HepG2 (cell line): ENCODE data around the gene ASTN2. TPM values are rescaled to one million over a fixed set of nuclear protein-coding genes. Genes with fewer than 3 reads are reported as not detected.

Experiments
- ATF3 ChIP-seq: sonication (generic); formaldehyde crosslinking; IDR thresholded peaks from 2 replicates; pipeline ENCODE4 v1.4.0; 2020; ENCODE audit warnings: missing genetic modification reagents
- CAMTA2 ChIP-seq: sonication (generic); formaldehyde crosslinking; IDR thresholded peaks from 2 replicates; pipeline ENCODE4 v1.4.0; 2020; ENCODE audit warnings: mild to moderate bottlenecking, missing genetic modification reagents, borderline replicate concordance
- EP300 ChIP-seq, 3 experiments: sonication (generic) in 1 of 3; formaldehyde crosslinking in 1 of 3; IDR thresholded peaks; 2 replicates each; pipeline versions ENCODE4 v1.5.1 to v1.6.1; 2011 to 2020; ENCODE audit warnings: low read depth in 2 of 3, low read length in 2 of 3, borderline replicate concordance in 1 of 3, improper control_type of control experiment in 1 of 3, mild to moderate bottlenecking in 1 of 3, missing genetic modification reagents in 1 of 3, moderate library complexity in 1 of 3
- HOXD1 ChIP-seq: sonication (generic); formaldehyde crosslinking; IDR thresholded peaks from 2 replicates; pipeline ENCODE4 v1.5.0; 2020; ENCODE audit warnings: missing genetic modification reagents
- JUNB ChIP-seq: sonication (generic); formaldehyde crosslinking; IDR thresholded peaks from 2 replicates; pipeline ENCODE4 v1.8.0; 2022; ENCODE audit warnings: missing genetic modification reagents, mild to moderate bottlenecking, borderline replicate concordance
- KMT2A ChIP-seq: sonication (generic); formaldehyde crosslinking; IDR thresholded peaks from 2 replicates; pipeline ENCODE4 v1.4.0; 2020; ENCODE audit warnings: missing genetic modification reagents
- MAFG ChIP-seq: sonication (generic); formaldehyde crosslinking; IDR thresholded peaks from 2 replicates; pipeline ENCODE4 v1.5.1; 2020; ENCODE audit warnings: mild to moderate bottlenecking, missing genetic modification reagents
- POLR2AphosphoS5 ChIP-seq: IDR thresholded peaks from 2 replicates; pipeline ENCODE4 v1.6.1; 2012; ENCODE audit warnings: low read depth, low read length
- REL ChIP-seq: sonication (generic); formaldehyde crosslinking; conservative IDR thresholded peaks from 2 replicates; pipeline ENCODE4 v1.8.0; 2022; ENCODE audit warnings: mild to moderate bottlenecking, missing genetic modification reagents, moderate library complexity
- ZBTB34 ChIP-seq: sonication (generic); formaldehyde crosslinking; IDR thresholded peaks from 2 replicates; pipeline ENCODE4 v1.8.0; 2022; ENCODE audit warnings: mild to moderate bottlenecking, missing genetic modification reagents
- ZBTB7A ChIP-seq: sonication (generic); formaldehyde crosslinking; IDR thresholded peaks from 2 replicates; pipeline ENCODE4 v1.8.0; 2022; ENCODE audit warnings: mild to moderate bottlenecking, missing genetic modification reagents
- ZFP36L2 ChIP-seq: sonication (generic); formaldehyde crosslinking; IDR thresholded peaks from 2 replicates; pipeline ENCODE4 v1.4.0; 2020; ENCODE audit warnings: missing genetic modification reagents
- ZNF17 ChIP-seq: sonication (generic); formaldehyde crosslinking; IDR thresholded peaks from 2 replicates; pipeline ENCODE4 v1.5.0; 2020; ENCODE audit warnings: mild to moderate bottlenecking, missing genetic modification reagents
- ZNF232 ChIP-seq: sonication (generic); formaldehyde crosslinking; IDR thresholded peaks from 2 replicates; pipeline ENCODE4 v1.4.0; 2020; ENCODE audit warnings: missing genetic modification reagents, borderline replicate concordance
- ZNF275 ChIP-seq: sonication (generic); formaldehyde crosslinking; IDR thresholded peaks from 2 replicates; pipeline ENCODE4 v1.8.0; 2022; ENCODE audit warnings: missing genetic modification reagents, mild to moderate bottlenecking, inconsistent platforms, borderline replicate concordance
- ZNF672 ChIP-seq: sonication (generic); formaldehyde crosslinking; IDR thresholded peaks from 2 replicates; pipeline ENCODE4 v1.8.1; 2022; ENCODE audit warnings: missing genetic modification reagents
- ZNF7 ChIP-seq: IDR thresholded peaks from 2 replicates; pipeline ENCODE4 v1.6.1; 2016; ENCODE audit warnings: missing biosample characterization, missing genetic modification reagents
- ZNF720 ChIP-seq: sonication (generic); formaldehyde crosslinking; IDR thresholded peaks from 2 replicates; pipeline ENCODE4 v1.4.0; 2020; ENCODE audit warnings: missing genetic modification reagents
- polyA plus RNA-seq, 8 experiments: library from polyadenylated mRNA; depleted of rRNA in 3 of 8; stranded (reverse) in 7 of 8; unstranded in 1 of 8; fragments of >200 nt; fragmentation: Illumina TruSeq in 4 of 8; extraction: Trizol in 4 of 8; gene quantifications; 2 replicates each; pipeline versions ENCODE4 v1.2.1 to v1.2.3, GENCODE V29; 2011 to 2016; ENCODE audit warnings: low read depth in 4 of 8, missing spikeins in 1 of 8, mixed read lengths in 1 of 8; ENCODE audit not compliant: insufficient read depth in 1 of 8
- total RNA-seq, 5 experiments: library from RNA; depleted of rRNA; stranded (reverse); fragments of >200 nt; fragmentation: Illumina TruSeq; extraction: Trizol; gene quantifications; 2 replicates each; pipeline ENCODE4 v1.2.3, GENCODE V29; 2016; ENCODE audit warnings: low read depth in 1 of 5
- TF ChIP-seq, protein P1 (sequence below): sonication (generic); formaldehyde crosslinking; IDR thresholded peaks from 2 replicates; pipeline ENCODE4 v1.8.0; 2023; ENCODE audit warnings: mild to moderate bottlenecking, missing genetic modification reagents
- TF ChIP-seq, protein P2 (sequence below): sonication (generic); formaldehyde crosslinking; IDR thresholded peaks from 2 replicates; pipeline ENCODE4 v1.4.0; 2020; ENCODE audit warnings: mild to moderate bottlenecking, missing genetic modification reagents
- TF ChIP-seq, protein P3 (sequence below): IDR thresholded peaks from 2 replicates; pipeline ENCODE4 v1.6.1; 2016; ENCODE audit warnings: mild to moderate bottlenecking
- TF ChIP-seq, protein P4 (sequence below): sonication (generic); formaldehyde crosslinking; IDR thresholded peaks from 2 replicates; pipeline ENCODE4 v1.8.0; 2022; ENCODE audit warnings: mild to moderate bottlenecking, missing genetic modification reagents, moderate library complexity

Gene ASTN2
- total and polyA plus RNA-seq, 2 of the 13 experiments (the other 11 are each of a cell fraction or from before 2014, with no cell fraction given) = 5.2 to 13.5 TPM

GRCh38 chr9:116572095-116572748 lies 842.6 kb downstream of the ASTN2 start (continued):
- TF ChIP-seq ZNF275 (CRISPR knock-in tag) (no peak), ZNF720 (no peak), POLR2AphosphoS5 (no peak), ZNF17 (CRISPR knock-in tag) (no peak), ZBTB34 (CRISPR knock-in tag) (no peak), ZNF7 (CRISPR knock-in tag) (no peak), HOXD1 (CRISPR knock-in tag) (no peak), ZNF232 (no peak), REL (CRISPR knock-in tag) (no peak), ZBTB7A (no peak), MAFG (CRISPR knock-in tag) (no peak), CAMTA2 (no peak), KMT2A (no peak), EP300 (IDR thresholded peaks at IDR 0.05; ENCODE audit: low read depth in 2 of 2, low read length in 2 of 2) (no peak), EP300 (CRISPR knock-in tag; IDR thresholded peaks at IDR 0.05; ENCODE audit: borderline replicate concordance) (no peak), ATF3 (CRISPR knock-in tag) (no peak), JUNB (CRISPR knock-in tag) (no peak), ZFP36L2 (CRISPR knock-in tag) (no peak), ZNF672 (CRISPR knock-in tag) (no peak)
- TF ChIP-seq, protein P1, sequence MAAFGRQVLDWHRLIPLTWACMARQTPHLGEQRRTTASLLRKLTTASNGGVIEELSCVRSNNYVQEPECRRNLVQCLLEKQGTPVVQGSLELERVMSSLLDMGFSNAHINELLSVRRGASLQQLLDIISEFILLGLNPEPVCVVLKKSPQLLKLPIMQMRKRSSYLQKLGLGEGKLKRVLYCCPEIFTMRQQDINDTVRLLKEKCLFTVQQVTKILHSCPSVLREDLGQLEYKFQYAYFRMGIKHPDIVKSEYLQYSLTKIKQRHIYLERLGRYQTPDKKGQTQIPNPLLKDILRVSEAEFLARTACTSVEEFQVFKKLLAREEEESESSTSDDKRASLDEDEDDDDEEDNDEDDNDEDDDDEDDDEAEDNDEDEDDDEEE (CRISPR knock-in tag) = 0 out of 2 replicates have a peak, but pooled peaks have one; percentile 70
- TF ChIP-seq, protein P2, sequence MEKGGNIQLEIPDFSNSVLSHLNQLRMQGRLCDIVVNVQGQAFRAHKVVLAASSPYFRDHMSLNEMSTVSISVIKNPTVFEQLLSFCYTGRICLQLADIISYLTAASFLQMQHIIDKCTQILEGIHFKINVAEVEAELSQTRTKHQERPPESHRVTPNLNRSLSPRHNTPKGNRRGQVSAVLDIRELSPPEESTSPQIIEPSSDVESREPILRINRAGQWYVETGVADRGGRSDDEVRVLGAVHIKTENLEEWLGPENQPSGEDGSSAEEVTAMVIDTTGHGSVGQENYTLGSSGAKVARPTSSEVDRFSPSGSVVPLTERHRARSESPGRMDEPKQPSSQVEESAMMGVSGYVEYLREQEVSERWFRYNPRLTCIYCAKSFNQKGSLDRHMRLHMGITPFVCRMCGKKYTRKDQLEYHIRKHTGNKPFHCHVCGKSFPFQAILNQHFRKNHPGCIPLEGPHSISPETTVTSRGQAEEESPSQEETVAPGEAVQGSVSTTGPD = no peak
- TF ChIP-seq, protein P3, sequence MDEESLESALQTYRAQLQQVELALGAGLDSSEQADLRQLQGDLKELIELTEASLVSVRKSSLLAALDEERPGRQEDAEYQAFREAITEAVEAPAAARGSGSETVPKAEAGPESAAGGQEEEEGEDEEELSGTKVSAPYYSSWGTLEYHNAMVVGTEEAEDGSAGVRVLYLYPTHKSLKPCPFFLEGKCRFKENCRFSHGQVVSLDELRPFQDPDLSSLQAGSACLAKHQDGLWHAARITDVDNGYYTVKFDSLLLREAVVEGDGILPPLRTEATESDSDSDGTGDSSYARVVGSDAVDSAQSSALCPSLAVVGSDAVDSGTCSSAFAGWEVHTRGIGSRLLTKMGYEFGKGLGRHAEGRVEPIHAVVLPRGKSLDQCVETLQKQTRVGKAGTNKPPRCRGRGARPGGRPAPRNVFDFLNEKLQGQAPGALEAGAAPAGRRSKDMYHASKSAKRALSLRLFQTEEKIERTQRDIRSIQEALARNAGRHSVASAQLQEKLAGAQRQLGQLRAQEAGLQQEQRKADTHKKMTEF (CRISPR knock-in tag) = no peak
- TF ChIP-seq, protein P4, sequence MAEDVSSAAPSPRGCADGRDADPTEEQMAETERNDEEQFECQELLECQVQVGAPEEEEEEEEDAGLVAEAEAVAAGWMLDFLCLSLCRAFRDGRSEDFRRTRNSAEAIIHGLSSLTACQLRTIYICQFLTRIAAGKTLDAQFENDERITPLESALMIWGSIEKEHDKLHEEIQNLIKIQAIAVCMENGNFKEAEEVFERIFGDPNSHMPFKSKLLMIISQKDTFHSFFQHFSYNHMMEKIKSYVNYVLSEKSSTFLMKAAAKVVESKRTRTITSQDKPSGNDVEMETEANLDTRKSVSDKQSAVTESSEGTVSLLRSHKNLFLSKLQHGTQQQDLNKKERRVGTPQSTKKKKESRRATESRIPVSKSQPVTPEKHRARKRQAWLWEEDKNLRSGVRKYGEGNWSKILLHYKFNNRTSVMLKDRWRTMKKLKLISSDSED (CRISPR knock-in tag) = no peak
